ENCODE measurements around the gene ZMYND8. TPM values are rescaled to one million over a fixed set of nuclear protein-coding genes. Genes with fewer than 3 reads are reported as not detected.
"Not testable (repeated sequence)": the region's sequence is repeated elsewhere in the genome, so short reads cannot be mapped to it uniquely, and the experiment has no call there.

Gene ZMYND8
- polyA plus RNA-seq, 1 donor from 2014 or later, result 16.8 TPM

DNA sequence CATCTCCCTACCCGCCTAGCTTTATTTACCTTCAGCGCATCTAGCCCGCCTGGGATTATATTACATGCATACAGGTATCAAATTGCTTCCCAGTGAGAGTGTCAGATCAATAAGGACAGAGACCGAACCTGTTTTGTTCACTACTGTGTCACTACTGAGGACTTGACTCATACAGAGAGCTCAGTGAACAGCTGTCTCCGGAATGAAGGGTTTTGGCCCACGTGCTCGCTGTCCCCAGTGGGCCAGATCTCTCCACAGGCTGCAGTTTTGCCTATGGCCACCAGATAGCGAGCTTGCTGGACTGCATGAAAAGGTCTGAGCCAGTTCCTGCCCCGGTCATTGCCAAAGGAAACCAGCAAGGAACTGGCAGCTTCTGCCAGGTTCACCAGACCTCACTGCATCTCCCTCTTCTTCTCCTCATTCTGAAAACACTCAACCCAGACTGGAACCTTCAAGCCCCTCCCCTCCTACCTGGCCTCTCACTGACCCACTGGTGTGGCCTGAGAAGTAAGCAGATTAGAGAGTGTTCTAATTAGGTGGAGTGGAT lies 150.8 kb downstream of the ZMYND8 start:
- Histone ChIP-seq H3K9ac (ENCODE audit: low read length) (no peak overlapping the region), H2AFZ (ENCODE audit: low read depth, low read length) (no peak overlapping the region), H3K4me3 (ENCODE audit: low read length) (no peak overlapping the region), H3K9me3 (ENCODE audit: low read length) (no peaks in the 10 kb centered on the region), H3F3A (ENCODE audit: insufficient read depth, low read length, poor library complexity, severe bottlenecking) (no peaks in the 10 kb centered on the region), H3K4me2 (ENCODE audit: low read length) (no peak overlapping the region), H3K27me3 (ENCODE audit: insufficient read depth, low read depth, low read length) (no peaks in the 10 kb centered on the region), H4K20me1 (ENCODE audit: insufficient read depth) (no peaks in the 10 kb centered on the region), H3K9me2 (ENCODE audit: insufficient read depth, low read length) (no peaks in the 10 kb centered on the region), H3K79me2 (replicated peaks; ENCODE audit: insufficient read depth, low read length) (no peaks in the 10 kb centered on the region), H3K36me3 (ENCODE audit: insufficient read depth, low read length) (peaks cover 6% of the 10 kb centered on the region), H3K27ac (ENCODE audit: low read length) (no peak overlapping the region)
- TF ChIP-seq RAD21 (conservative IDR thresholded peaks at IDR 0.05) (no peak), MXI1 (conservative IDR thresholded peaks at IDR 0.05; ENCODE audit: poor library complexity, severe bottlenecking) (no peak), EZH2 (IDR thresholded peaks at IDR 0.05; ENCODE audit: borderline replicate concordance, insufficient read depth, low read length, poor library complexity, severe bottlenecking) (no peak), EP300 (conservative IDR thresholded peaks at IDR 0.05; ENCODE audit: poor library complexity, severe bottlenecking) (no peak), TAF1 (IDR thresholded peaks at IDR 0.05; ENCODE audit: low read depth) (no peak), POLR2AphosphoS5 (IDR thresholded peaks at IDR 0.05) (no peak), SMC3 (conservative IDR thresholded peaks at IDR 0.05; ENCODE audit: poor library complexity) (no peak)
- TF ChIP-seq, protein P1, sequence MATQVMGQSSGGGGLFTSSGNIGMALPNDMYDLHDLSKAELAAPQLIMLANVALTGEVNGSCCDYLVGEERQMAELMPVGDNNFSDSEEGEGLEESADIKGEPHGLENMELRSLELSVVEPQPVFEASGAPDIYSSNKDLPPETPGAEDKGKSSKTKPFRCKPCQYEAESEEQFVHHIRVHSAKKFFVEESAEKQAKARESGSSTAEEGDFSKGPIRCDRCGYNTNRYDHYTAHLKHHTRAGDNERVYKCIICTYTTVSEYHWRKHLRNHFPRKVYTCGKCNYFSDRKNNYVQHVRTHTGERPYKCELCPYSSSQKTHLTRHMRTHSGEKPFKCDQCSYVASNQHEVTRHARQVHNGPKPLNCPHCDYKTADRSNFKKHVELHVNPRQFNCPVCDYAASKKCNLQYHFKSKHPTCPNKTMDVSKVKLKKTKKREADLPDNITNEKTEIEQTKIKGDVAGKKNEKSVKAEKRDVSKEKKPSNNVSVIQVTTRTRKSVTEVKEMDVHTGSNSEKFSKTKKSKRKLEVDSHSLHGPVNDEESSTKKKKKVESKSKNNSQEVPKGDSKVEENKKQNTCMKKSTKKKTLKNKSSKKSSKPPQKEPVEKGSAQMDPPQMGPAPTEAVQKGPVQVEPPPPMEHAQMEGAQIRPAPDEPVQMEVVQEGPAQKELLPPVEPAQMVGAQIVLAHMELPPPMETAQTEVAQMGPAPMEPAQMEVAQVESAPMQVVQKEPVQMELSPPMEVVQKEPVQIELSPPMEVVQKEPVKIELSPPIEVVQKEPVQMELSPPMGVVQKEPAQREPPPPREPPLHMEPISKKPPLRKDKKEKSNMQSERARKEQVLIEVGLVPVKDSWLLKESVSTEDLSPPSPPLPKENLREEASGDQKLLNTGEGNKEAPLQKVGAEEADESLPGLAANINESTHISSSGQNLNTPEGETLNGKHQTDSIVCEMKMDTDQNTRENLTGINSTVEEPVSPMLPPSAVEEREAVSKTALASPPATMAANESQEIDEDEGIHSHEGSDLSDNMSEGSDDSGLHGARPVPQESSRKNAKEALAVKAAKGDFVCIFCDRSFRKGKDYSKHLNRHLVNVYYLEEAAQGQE (IDR thresholded peaks at IDR 0.05; ENCODE audit: borderline replicate concordance), result no peak
- TF ChIP-seq, protein P2, sequence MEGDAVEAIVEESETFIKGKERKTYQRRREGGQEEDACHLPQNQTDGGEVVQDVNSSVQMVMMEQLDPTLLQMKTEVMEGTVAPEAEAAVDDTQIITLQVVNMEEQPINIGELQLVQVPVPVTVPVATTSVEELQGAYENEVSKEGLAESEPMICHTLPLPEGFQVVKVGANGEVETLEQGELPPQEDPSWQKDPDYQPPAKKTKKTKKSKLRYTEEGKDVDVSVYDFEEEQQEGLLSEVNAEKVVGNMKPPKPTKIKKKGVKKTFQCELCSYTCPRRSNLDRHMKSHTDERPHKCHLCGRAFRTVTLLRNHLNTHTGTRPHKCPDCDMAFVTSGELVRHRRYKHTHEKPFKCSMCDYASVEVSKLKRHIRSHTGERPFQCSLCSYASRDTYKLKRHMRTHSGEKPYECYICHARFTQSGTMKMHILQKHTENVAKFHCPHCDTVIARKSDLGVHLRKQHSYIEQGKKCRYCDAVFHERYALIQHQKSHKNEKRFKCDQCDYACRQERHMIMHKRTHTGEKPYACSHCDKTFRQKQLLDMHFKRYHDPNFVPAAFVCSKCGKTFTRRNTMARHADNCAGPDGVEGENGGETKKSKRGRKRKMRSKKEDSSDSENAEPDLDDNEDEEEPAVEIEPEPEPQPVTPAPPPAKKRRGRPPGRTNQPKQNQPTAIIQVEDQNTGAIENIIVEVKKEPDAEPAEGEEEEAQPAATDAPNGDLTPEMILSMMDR (IDR thresholded peaks at IDR 0.05; ENCODE audit: poor library complexity, severe bottlenecking), result no peak

DNA sequence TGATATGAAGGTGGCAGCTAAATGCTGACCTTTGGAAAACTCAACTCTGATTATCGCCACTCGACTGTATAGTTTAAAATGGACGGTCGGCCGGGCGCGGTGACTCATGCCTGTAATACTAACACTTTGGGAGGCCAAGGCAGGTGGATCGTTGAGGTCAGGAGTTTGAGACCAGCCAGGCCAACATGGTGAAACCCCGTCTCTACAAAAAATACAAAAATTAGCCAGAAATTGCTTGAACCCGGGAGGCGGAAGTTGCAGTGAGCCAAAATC lies 151.7 kb downstream of the ZMYND8 start:
- H3K36me3 ChIP-seq (ENCODE audit: insufficient read depth, low read length); H3K9ac ChIP-seq (ENCODE audit: low read length); H3K4me2 ChIP-seq (ENCODE audit: low read length): not testable (repeated sequence)

More for the DNA sequence above, 151.7 kb downstream of the ZMYND8 start:
- not testable (repeated sequence) for H3K9me2 ChIP-seq (ENCODE audit: insufficient read depth, low read length); H3K4me3 ChIP-seq (ENCODE audit: low read length); H3K27me3 ChIP-seq (ENCODE audit: insufficient read depth, low read depth, low read length); H3K9me3 ChIP-seq (ENCODE audit: low read length); H3K27ac ChIP-seq (ENCODE audit: low read length); H4K20me1 ChIP-seq (ENCODE audit: insufficient read depth); H3F3A ChIP-seq (ENCODE audit: insufficient read depth, low read length, poor library complexity, severe bottlenecking); H2AFZ ChIP-seq (ENCODE audit: low read depth, low read length); H3K79me2 ChIP-seq (replicated peaks; ENCODE audit: insufficient read depth, low read length)
